Endometrial microvascular endothelial cells (primary cell): ENCODE results near the gene TMEM256. TPM values are rescaled to one million over a fixed set of nuclear protein-coding genes. Genes with fewer than 3 reads are reported as not detected.

Experiments used
- in situ Hi-C: cut with HindIII; loops from 2 replicates; pipeline ENCODE4 v1.10.0; 2017; ENCODE audit warnings: low sequenced_read_pairs, low pct_unique_long_range_greater_than_20kb; ENCODE audit errors: inconsistent ontology term
- total RNA-seq: library from RNA; depleted of rRNA; stranded (reverse); fragments of >200 nt; gene quantifications from one replicate; pipeline ENCODE4 v1.2.3, GENCODE V29; 2015; ENCODE audit errors: inconsistent ontology term

TMEM256 gene
- total RNA-seq, 1 donor from 2014 or later: 109 TPM

GRCh38 chr17:7435676-7436555 is 32.0 kb upstream of the TMEM256 start:
- in situ Hi-C loops: no loop called here

DNA sequence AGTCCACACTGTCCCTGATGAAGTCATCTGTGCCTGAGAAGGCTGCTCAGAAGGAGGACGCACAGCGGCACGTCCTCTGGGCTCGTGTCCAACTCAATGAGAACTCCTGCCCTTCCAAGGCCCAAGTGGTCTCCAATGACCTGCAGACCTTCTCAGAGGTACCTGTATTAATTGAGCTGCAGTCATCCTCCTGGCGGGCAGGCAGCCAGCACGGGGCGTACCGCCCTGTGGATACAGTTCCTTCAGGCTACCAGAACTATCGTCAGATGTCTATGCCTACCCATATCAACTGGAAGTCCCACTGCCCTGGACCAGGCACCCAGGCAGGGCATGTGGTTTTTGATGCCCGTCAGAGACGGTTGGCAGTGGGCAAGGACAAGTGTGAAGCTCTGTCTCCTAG is 28.4 kb upstream of the TMEM256 start:
- in situ Hi-C loops: no loop called here

DNA sequence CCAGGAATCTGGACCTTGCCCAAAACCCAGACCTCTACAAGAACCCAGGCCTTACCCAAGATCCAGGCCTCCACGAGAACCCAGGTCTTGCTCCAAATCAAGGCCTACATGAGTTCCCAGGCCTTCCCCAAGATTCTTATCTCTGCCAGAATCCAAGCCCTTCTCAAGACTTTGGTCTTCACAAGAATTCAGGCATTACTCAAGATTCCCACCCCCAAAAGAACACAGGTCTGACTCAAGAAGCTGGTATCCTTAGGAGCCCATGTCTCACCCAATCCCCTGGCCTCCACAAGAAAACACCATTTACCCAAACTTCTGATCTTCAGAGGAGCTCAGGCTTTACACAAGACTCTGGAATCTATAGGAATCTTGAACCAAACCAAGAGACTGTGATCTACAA is 27.3 kb upstream of the TMEM256 start:
- in situ Hi-C loops: no loop called here

DNA sequence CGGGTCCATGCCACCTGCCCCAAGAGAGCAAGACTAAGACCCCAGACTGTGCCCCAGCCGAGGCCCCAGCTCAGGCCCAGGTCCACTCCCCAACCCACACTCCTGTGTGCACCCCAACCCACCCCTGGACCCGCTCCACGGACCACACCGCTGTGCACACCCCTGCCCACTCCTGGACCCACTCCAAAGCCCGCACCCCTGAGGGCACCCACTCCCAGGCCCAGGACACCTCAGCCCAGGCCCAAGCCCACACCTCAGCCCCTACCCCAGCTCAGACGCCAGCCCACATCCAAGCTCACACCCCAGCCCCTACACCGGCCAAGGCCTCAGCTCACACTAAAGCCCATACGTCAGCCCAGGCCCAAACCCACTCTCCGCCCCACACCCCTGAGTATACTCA is 25.8 kb upstream of the TMEM256 start:
- in situ Hi-C loops: no loop called here

GRCh38 chr17:7428557-7428956 is 24.7 kb upstream of the TMEM256 start, which contains the start of gene SPEM3:
Gene SPEM3 (plus strand): TSS chr17:7428857. CDS start chr17:7428903, 46 bp downstream.
- in situ Hi-C loops: no loop called here

- in situ Hi-C loops: no loop called here
Observed at GRCh38 chr17:7427549-7427948, 23.7 kb upstream of the TMEM256 start.

DNA sequence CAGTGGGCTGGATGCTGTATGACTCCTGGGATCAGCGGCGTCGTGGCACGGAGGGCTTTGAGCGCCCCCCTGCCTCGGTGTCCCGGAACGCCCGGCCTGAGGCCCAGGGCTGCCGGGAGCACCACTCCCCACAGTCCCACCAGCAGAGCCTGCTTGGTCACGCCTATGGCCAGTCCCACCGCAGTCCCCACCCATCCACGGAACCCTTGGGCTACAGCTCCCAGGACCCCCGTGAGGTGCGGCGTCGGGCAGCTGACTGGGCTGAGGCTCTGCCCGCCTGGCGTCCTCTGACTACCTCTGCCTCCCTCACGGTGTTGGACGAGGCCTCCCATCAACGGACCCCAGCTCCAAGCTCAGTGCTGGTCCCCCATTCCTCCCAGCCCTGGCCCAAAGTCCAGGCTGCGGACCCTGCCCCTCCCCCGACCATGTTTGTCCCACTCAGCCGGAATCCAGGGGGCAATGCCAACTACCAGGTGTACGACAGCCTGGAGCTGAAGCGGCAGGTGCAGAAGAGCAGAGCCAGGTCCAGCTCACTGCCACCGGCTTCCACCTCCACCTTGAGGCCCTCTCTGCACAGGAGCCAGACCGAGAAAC is 23.1 kb upstream of the TMEM256 start:
- in situ Hi-C loops: no loop called here

- in situ Hi-C loops: no loop called here
Observed at GRCh38 chr17:7426203-7426863, 22.4 kb upstream of the TMEM256 start.

DNA sequence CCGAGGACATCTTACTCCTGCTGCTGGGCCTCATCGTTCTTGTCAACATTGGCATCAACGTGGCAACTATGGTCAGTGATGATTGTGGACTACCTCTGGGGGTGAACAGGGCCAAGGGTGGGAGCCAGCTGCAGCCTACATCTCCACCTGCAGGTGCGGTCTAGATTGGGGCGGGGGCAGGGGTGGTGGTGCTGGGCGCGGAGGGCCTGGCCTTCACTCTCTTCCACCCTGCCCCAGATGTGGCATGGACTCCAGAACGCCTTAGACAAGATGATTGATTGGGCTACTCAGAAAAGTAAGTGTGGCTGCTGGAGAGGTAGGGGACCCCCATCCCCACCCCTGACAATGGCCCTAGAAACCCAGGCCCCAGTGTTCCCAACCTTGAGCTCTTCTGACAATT is 21.9 kb upstream of the TMEM256 start:
- in situ Hi-C loops: no loop called here

- in situ Hi-C loops: no loop called here
Observed at GRCh38 chr17:7425316-7425715, 21.4 kb upstream of the TMEM256 start, which contains the start of gene SPEM2. Gene SPEM2 (plus strand): TSS chr17:7425616. CDS start chr17:7425689, 73 bp downstream.

DNA sequence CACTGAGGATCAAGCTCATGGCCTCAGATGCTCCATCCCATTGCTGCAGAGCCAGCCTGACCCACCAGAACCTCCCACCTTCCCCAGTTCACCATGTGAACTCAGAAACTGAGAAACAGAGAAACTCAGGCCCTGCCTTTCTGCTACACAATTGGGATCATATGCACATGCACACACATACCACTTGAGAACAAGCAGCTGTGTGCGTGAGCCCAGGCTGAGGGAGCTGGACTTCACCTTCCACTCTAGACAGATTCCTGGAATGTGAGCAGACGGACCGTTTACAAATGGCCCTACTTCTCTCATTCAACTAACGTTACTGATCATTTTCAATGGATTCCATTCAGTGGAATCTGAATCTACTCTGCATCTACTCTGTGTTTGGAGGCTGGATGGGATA is 19.8 kb upstream of the TMEM256 start:
- in situ Hi-C loops: no loop called here

- in situ Hi-C loops: no loop called here
Observed at GRCh38 chr17:7421186-7421585, 17.3 kb upstream of the TMEM256 start.

DNA sequence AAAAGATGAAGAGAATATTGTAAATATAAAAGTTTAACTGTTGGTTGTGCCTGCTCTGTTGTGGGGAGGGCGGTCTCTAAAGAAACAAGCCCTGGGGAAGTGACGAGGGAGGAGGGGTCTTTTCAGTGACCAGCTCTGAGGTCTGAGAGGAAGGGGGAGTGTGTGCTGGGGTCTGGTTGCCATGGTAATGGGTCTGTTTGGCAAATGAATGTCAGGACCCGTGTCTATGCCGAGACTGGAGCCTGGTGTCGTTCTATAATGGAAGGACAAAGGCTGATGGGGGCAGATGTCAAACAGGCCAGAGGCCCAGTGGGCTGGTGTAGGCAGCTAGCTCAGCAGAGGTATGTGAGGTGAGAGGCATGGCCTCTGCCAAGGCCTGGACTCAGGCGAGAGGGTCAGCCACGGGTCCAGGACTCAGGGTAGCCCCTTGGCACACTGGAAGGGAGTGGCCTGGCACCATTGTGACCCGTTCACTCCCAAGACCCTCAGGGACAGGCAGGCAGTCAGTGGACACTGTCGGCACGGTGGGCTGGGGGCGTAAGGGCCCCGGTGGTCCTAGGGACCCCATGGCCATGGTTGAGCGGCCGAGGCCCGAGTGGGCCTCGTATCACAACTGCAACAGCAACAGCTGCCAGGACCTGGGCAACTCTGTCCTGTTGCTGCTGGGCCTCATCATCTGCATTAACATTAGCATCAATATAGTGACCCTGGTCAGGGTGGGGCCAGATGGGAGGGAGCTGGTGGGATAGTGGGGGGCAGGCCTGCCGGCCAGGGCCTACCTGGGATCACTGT is 16.1 kb upstream of the TMEM256 start, which contains the start of gene SPEM1:
Gene SPEM1 (plus strand): TSS at position 506 of the 792 bp plus-strand sequence. CDS start 61 bp downstream, at position 567.
- in situ Hi-C loops: no loop called here

GRCh38 chr17:7418472-7419152 is 14.7 kb upstream of the TMEM256 start:
- in situ Hi-C loops: no loop called here

GRCh38 chr17:7417056-7417655 is 13.3 kb upstream of the TMEM256 start:
- in situ Hi-C loops: no loop called here

DNA sequence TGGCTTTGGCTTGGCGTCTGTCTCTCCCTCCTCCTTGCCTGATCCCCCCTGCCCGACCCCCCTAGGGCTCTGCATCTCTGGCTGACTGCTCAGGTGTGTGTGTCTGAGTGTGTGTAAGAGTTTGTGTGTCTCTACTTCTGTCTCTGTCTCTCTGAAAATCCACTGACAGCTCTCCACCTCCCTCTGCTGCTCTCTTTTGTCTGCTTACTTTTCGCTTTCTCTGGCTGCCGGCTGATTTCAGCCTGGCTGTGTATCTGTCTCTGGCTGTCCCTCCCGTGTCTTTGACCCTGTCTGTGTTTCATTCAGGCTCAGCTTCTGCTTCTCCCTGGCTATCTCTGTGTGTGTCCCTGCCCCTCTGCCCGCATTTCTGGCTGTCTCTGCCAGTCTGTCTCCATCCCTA is 12.4 kb upstream of the TMEM256 start:
- in situ Hi-C loops: no loop called here

- in situ Hi-C loops: no loop called here
Observed at GRCh38 chr17:7415784-7416183, 11.9 kb upstream of the TMEM256 start.

DNA sequence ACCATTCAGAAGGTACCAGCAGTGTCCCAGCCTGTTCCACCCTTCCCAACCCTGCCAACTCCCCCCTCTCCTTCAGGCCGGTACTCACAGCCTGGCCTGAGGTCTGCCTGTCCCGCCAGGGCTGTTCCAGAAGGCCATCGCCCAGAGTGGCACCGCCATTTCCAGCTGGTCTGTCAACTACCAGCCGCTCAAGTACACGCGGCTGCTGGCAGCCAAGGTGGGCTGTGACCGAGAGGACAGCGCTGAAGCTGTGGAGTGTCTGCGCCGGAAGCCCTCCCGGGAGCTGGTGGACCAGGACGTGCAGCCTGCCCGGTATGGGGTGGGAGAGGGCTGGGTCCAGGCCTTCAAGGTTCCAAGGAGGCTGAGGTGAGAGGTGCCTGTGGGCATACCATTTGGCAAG is 10.9 kb upstream of the TMEM256 start:
- in situ Hi-C loops: no loop called here
